Mucosa of descending colon (tissue), 3 donors: ENCODE results near the gene DSE. TPM values are rescaled to one million over a fixed set of nuclear protein-coding genes. Genes with fewer than 3 reads are reported as not detected.

ENCODE experiments used
- ATAC-seq: fragments of 200-7000 bp; cut with Tn5 transposase; one replicate; pipeline ENCODE4 v1.9.1; 2020; ENCODE audit warnings: mild to moderate bottlenecking, moderate library complexity
- DNase-seq, 3 donors: peaks; one replicate each; pipeline ENCODE4 v3.0.0-alpha.2; 2020
- H3K36me3 ChIP-seq: fragments of 200-600 bp; one replicate; pipeline ENCODE4 v1.8.0; 2021; ENCODE audit warnings: low read depth, mild to moderate bottlenecking
- H3K4me1 ChIP-seq: fragments of 200-600 bp; one replicate; pipeline ENCODE4 v1.8.0; 2021; ENCODE audit warnings: low read depth, mild to moderate bottlenecking
- H3K4me3 ChIP-seq: fragments of 200-600 bp; one replicate; pipeline ENCODE4 v1.8.0; 2021; ENCODE audit warnings: mild to moderate bottlenecking
- H3K9me3 ChIP-seq: fragments of 200-600 bp; one replicate; pipeline ENCODE4 v1.8.0; 2021; ENCODE audit warnings: mild to moderate bottlenecking
- intact Hi-C, 2 donors: fragments of 100-400 bp; cut with DNase I in 1 of 2; cut with micrococcal nuclease in 1 of 2; formaldehyde crosslinking; loops; one replicate each; pipeline versions ENCODE4 v1.11.0 to v1.11.1; 2022; cut with DNase I, micrococcal nuclease
- total RNA-seq, 3 donors: library from RNA; stranded (reverse); fragmentation: NEBNext Ultra II Directional in 2 of 3; extraction: Animal tissue kit (Norgen Biotek cat#: 25700) in 2 of 3; gene quantifications; one replicate each; pipeline versions ENCODE4 v1.2.1 to v1.2.4, GENCODE V29; 2021 to 2023
- TF ChIP-seq, protein P1 (sequence below): fragments of 200-600 bp; IDR thresholded peaks from one replicate; pipeline ENCODE4 v1.8.0; 2022; ENCODE audit warnings: antibody characterized with exemption, mild to moderate bottlenecking
- donor health status: DM: no; HTN: no; CAD: no; lungs with moderate emphysema.
- donor health status: DM: no; HTN: no; CAD: no.
- donor health status: DM: no; HTN: yes; CAD: no.

The DSE gene
- total RNA-seq, 3 donors from 2014 or later = 6.3 to 23.8 (median 14.4) TPM

DNA sequence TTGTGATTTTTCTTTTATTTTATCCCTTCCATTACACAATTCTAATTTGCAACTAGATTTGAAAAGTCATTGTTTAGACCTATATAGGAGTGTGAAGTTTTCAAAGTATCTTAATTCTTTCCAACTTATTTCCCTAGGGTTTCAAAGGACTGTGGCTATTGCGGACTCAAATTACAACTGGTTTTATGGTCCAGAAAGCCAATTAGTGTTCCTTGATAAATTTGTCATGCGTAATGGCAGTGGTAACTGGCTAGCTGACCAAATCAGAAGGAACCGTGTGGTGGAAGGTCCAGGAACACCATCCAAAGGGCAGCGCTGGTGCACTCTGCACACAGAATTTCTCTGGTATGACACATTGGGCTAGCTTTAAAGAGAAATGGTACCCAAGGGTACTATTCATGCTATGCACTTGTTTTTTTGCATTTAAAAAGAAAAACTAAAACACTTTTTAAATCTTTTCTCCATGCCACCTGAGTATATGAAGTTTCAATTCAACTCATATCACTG lies 62.5 kb downstream of the DSE start:
- Histone ChIP-seq H3K9me3 (no peaks in the 10 kb centered on the region), H3K36me3 (no peaks in the 10 kb centered on the region), H3K4me1 (no peaks in the 10 kb centered on the region), H3K4me3 (no peak overlapping the region)
- DNase-seq (no peak), ATAC-seq (no peak)
- intact Hi-C loops = no loop called here
- TF ChIP-seq, protein P1, sequence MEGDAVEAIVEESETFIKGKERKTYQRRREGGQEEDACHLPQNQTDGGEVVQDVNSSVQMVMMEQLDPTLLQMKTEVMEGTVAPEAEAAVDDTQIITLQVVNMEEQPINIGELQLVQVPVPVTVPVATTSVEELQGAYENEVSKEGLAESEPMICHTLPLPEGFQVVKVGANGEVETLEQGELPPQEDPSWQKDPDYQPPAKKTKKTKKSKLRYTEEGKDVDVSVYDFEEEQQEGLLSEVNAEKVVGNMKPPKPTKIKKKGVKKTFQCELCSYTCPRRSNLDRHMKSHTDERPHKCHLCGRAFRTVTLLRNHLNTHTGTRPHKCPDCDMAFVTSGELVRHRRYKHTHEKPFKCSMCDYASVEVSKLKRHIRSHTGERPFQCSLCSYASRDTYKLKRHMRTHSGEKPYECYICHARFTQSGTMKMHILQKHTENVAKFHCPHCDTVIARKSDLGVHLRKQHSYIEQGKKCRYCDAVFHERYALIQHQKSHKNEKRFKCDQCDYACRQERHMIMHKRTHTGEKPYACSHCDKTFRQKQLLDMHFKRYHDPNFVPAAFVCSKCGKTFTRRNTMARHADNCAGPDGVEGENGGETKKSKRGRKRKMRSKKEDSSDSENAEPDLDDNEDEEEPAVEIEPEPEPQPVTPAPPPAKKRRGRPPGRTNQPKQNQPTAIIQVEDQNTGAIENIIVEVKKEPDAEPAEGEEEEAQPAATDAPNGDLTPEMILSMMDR = no peak

DNA sequence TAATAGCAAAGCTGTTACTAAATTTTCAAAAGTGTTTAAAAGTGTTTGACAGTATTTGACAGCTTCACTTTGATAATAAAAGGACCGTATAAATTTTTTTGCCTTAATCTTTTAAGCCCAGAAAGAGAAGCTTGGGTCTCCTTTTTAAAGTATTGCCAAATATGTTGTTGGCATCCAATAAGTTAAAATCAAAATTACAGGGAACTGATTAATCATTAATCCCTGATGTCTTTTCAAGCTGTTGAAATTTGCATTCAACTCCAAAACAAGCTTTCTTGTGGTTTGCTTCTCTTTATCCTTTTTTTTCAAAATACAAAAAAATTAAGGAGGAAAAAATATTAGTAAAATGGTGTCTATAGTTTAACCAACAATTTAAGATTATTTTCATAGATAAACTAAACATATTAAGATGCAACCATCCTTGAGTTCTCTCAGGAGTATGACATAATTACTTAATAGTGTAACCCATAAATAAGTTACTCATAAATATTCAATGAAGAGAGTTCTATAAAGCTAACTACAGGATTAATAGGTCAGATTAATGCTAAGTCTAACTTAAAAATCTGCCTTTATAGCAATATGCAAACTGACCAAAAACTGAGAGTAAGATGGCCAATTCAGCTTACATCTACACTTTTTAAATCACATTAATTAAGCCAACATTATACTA lies 63.4 kb downstream of the DSE start:
- Histone ChIP-seq H3K9me3 (no peaks in the 10 kb centered on the region), H3K36me3 (no peaks in the 10 kb centered on the region), H3K4me3 (no peak overlapping the region), H3K4me1 (no peaks in the 10 kb centered on the region)
- DNase-seq (no peak), ATAC-seq (no peak)
- TF ChIP-seq, protein P1 = no peak
- intact Hi-C loops = no loop called here

DNA sequence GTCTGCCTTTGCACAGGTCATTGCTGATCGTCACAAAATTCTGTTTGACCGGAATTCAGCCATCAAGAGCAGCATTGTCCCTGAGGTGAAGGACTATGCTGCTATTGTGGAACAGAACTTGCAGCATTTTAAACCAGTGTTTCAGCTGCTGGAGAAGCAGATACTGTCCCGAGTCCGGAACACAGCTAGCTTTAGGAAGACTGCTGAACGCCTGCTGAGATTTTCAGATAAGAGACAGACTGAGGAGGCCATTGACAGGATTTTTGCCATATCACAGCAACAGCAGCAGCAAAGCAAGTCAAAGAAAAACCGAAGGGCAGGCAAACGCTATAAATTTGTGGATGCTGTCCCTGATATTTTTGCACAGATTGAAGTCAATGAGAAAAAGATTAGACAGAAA lies 65.8 kb downstream of the DSE start:
- intact Hi-C loops = no loop called here
- no peak for ATAC-seq
- H3K36me3 ChIP-seq = no peaks in the 10 kb centered on the region
- no peak for DNase-seq
- H3K9me3 ChIP-seq = no peaks in the 10 kb centered on the region
- H3K4me3 ChIP-seq = no peak overlapping the region
- TF ChIP-seq, protein P1 = no peak
- H3K4me1 ChIP-seq = no peaks in the 10 kb centered on the region

DNA sequence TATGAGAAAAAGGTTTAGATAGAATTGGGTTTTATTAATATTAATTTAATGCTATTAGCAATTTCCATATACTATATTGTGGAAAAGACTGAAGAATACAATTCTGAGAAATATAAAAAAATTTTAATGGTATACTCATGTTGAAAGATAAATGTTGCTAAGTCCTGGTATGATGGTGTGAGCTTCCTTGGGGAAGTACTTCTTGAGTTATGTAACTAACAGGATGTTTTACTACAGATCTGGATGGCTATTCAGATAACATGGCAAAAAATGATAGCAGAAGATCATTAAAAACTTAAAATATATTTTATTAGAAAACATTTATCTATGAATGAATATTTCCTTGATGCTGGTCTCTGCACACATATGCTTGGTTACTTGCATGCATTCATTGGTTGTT lies 66.9 kb downstream of the DSE start:
- no peak for ATAC-seq
- TF ChIP-seq, protein P1 = no peak
- Histone ChIP-seq H3K36me3 (no peaks in the 10 kb centered on the region), H3K4me1 (no peaks in the 10 kb centered on the region), H3K4me3 (no peak overlapping the region), H3K9me3 (no peaks in the 10 kb centered on the region)
- no peak for DNase-seq
- intact Hi-C loops = no loop called here

DNA sequence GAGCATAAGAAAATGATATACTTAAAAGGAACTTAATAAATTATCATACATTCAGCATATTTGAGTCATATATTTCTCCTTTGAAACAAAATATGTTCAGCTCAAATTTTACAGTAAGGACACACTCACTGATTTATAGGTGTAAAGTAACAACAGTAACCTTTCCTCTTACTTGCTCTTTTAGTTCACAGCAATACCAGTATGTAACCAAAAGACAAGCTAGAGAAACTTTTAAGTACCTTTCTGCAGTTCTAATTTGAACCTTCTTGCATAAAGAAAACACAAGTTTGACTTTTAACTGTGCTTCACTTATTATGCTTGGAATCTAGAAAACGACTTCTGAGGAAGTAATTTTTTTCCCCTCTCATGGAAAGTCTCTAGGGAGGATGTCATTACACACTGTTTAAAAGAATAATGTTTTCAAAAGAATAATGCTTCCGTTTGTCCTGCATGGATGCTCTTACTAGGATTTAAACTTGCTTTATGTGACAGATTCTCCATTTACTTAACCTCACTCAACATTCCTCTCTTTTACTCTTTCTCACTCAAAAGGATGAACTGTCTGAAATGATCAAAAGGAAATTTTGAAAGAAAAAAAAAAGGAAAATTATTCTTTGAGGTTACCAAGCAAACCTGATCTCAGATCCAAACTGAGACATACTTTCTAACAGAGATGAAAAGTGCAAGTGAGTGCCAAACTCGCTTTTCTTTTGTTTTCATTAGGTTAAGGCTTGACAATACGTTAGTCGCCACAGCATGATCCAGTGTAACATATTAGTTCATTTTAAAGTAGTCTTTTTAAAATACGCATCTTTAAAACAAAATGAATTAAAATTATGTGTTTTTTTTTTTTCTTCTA lies 68.1 kb downstream of the DSE start:
- intact Hi-C loops = no loop called here
- Histone ChIP-seq H3K4me3 (no peak overlapping the region), H3K36me3 (no peaks in the 10 kb centered on the region), H3K9me3 (no peaks in the 10 kb centered on the region), H3K4me1 (no peaks in the 10 kb centered on the region)
- ATAC-seq = no peak
- DNase-seq = no peak
- TF ChIP-seq, protein P1 = no peak
